Kidney (tissue), 14 donors: Measurements from ENCODE around the gene ERP44. TPM values are rescaled to one million over a fixed set of nuclear protein-coding genes. Genes with fewer than 3 reads are reported as not detected.

Experiments used
- DNase-seq, 5 donors: peaks; one replicate each; pipeline ENCODE4 v3.0.0-alpha.2; 2013 to 2020
- FAIRE-seq: peaks from 2 replicates; lab custom pipeline; 2012; peaks lifted over from hg19 to GRCh38; lab: Jason Lieb, UNC
- H3K27ac ChIP-seq, 2 donors: one replicate each; pipeline ENCODE4 v1.7.0; 2013; ENCODE audit warnings: low read depth in 2 of 2, low read length in 2 of 2, inconsistent platforms in 1 of 2
- H3K27me3 ChIP-seq: one replicate; pipeline ENCODE4 v1.7.1; 2013; ENCODE audit warnings: low read length, inconsistent platforms; ENCODE audit not compliant: control insufficient read depth, insufficient read depth
- H3K36me3 ChIP-seq, 3 donors: one replicate each; pipeline versions ENCODE4 v1.7.0 to v1.7.1; 2013; ENCODE audit warnings: low read length in 3 of 3, control low read depth in 1 of 3, inconsistent platforms in 1 of 3; ENCODE audit not compliant: insufficient read depth in 3 of 3, control insufficient read depth in 2 of 3
- H3K4me1 ChIP-seq, 3 donors: one replicate each; pipeline versions ENCODE4 v1.7.0 to v1.7.1; 2013; ENCODE audit warnings: low read length in 3 of 3, inconsistent platforms in 1 of 3, low read depth in 1 of 3; ENCODE audit not compliant: control insufficient read depth in 2 of 3, insufficient read depth in 2 of 3
- H3K4me3 ChIP-seq, 3 donors: one replicate each; pipeline versions ENCODE4 v1.7.0 to v1.8.1; 2013; ENCODE audit warnings: low read length in 3 of 3, control low read depth in 1 of 3, inconsistent platforms in 1 of 3
- H3K9ac ChIP-seq, 3 donors: one replicate each; pipeline versions ENCODE4 v1.7.0 to v1.7.1; 2013; ENCODE audit warnings: low read length in 3 of 3, control low read depth in 1 of 3, inconsistent platforms in 1 of 3
- H3K9me3 ChIP-seq, 3 donors: one replicate each; pipeline versions ENCODE4 v1.7.0 to v1.7.1; 2013; ENCODE audit warnings: low read length in 3 of 3, control low read depth in 1 of 3, inconsistent platforms in 1 of 3; ENCODE audit not compliant: control insufficient read depth in 2 of 3, insufficient read depth in 1 of 3
- intact Hi-C: fragments of 100-400 bp; cut with DNase I; formaldehyde crosslinking; loops from one replicate; pipeline ENCODE4 v1.11.1; 2022
- polyA plus RNA-seq: library from polyadenylated mRNA; stranded (reverse); fragments of 350-450 nt; fragmentation: Illumina TruSeq; extraction: RNeasy Lipid Tissue Mini Kit (QIAGEN cat#74804); gene quantifications from one replicate; pipeline ENCODE4 v1.2.3, GENCODE V29; 2014; ENCODE audit warnings: low read depth, low replicate concordance; ENCODE audit not compliant: insufficient read depth
- total RNA-seq: library from RNA; stranded (reverse); fragmentation: NEBNext Ultra II Directional; extraction: Animal tissue kit (Norgen Biotek cat#: 25700); gene quantifications from one replicate; pipeline ENCODE4 v1.2.1, GENCODE V29; 2021
- TF ChIP-seq, protein P1 (sequence below): IDR thresholded peaks from 3 replicates; pipeline ENCODE4 v1.5.1; 2012; ENCODE audit warnings: mild to moderate bottlenecking, moderate library complexity, borderline replicate concordance; ENCODE audit not compliant: insufficient read depth; ENCODE audit errors: extremely low read depth
- donor health status: control.
- donor health status: control.
- donor health status: control.
- donor health status: control.
- donor health status: control.
- donor health status: DM: yes; HTN: yes; CAD: no.
- donor health status: Normal renal cell carcinoma (clear cell type).

The ERP44 gene
- total and polyA plus RNA-seq, 2 donors from 2014 or later = 22.3 to 24.1 TPM

DNA sequence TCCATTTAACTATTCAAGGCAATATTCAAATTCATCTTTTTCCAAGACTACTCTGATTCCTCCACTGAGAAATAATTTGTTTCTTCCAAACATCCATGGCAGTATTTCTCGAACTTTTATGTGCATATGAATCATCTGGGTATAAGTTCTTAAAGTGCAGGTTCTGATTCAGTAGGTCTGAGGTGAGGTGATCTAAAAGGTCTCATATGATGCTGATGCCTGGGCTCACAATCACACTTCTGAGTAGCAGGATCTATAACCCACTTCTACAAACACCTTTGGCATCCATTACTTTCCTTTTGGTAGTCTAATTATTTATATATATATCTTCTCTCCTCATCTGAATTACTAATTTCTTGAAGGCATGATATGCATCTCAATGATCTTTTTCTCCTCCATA, 7.2 kb downstream of the ERP44 start:
- Histone ChIP-seq H3K4me1 (no peaks in the 10 kb centered on the region), H3K4me3 (no peak overlapping the region), H3K27ac (no peak overlapping the region), H3K9me3 (no peaks in the 10 kb centered on the region), H3K27me3 (no peaks in the 10 kb centered on the region), H3K9ac (no peak overlapping the region), H3K36me3 (no peaks in the 10 kb centered on the region)
- no peak for DNase-seq
- intact Hi-C loops = no loop called here
- FAIRE-seq = no peak
- TF ChIP-seq, protein P1, sequence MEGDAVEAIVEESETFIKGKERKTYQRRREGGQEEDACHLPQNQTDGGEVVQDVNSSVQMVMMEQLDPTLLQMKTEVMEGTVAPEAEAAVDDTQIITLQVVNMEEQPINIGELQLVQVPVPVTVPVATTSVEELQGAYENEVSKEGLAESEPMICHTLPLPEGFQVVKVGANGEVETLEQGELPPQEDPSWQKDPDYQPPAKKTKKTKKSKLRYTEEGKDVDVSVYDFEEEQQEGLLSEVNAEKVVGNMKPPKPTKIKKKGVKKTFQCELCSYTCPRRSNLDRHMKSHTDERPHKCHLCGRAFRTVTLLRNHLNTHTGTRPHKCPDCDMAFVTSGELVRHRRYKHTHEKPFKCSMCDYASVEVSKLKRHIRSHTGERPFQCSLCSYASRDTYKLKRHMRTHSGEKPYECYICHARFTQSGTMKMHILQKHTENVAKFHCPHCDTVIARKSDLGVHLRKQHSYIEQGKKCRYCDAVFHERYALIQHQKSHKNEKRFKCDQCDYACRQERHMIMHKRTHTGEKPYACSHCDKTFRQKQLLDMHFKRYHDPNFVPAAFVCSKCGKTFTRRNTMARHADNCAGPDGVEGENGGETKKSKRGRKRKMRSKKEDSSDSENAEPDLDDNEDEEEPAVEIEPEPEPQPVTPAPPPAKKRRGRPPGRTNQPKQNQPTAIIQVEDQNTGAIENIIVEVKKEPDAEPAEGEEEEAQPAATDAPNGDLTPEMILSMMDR = no peak

DNA sequence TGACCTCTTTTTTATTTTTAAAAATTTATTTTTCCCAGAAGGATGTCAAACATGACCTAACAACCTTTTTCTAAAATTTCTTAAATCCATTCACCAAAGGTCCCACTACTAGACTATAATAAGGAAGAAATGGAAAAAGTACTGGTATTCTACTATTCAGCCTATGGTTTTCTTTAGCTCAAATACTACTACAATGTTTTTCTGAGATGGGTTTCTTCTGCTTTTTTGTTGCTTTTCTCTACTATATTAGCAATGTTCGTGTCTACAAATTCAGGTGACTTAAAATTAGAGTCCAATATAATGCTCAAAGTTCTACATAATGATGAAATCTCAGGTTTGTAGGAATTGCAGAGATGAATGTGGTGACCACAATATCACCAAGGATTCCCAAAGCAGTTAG, 7.9 kb downstream of the ERP44 start:
- no peak for FAIRE-seq
- no peak for DNase-seq
- Histone ChIP-seq H3K4me1 (no peaks in the 10 kb centered on the region), H3K27ac (no peak overlapping the region), H3K9me3 (no peaks in the 10 kb centered on the region), H3K4me3 (no peak overlapping the region), H3K27me3 (no peaks in the 10 kb centered on the region), H3K36me3 (no peaks in the 10 kb centered on the region), H3K9ac (no peak overlapping the region)
- intact Hi-C loops = no loop called here
- TF ChIP-seq, protein P1 = no peak

DNA sequence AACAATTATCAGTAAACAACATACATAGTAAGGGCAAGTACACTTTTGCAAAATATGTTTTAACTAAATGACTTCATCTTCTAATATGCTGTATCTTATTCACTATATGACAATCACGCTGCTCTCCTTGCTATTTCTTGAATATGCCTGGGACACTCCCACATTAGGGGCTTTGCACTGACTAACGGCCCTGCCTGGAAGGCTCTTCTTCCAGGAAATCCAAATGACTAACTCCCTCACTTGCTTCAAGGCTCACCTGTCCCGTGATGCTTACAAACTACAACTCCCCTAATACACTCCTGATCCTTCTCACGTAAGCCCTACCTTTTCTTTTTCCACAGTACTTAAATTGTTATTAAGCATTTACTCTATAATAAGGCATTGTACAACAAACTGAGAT, 10.6 kb downstream of the ERP44 start:
- FAIRE-seq (no peak), DNase-seq (no peak)
- Histone ChIP-seq H3K36me3 (no peaks in the 10 kb centered on the region), H3K9ac (no peak overlapping the region), H3K4me1 (no peaks in the 10 kb centered on the region), H3K9me3 (no peaks in the 10 kb centered on the region), H3K4me3 (no peak overlapping the region), H3K27me3 (no peaks in the 10 kb centered on the region), H3K27ac (no peak overlapping the region)
- intact Hi-C loops = no loop called here
- TF ChIP-seq, protein P1 = no peak

DNA sequence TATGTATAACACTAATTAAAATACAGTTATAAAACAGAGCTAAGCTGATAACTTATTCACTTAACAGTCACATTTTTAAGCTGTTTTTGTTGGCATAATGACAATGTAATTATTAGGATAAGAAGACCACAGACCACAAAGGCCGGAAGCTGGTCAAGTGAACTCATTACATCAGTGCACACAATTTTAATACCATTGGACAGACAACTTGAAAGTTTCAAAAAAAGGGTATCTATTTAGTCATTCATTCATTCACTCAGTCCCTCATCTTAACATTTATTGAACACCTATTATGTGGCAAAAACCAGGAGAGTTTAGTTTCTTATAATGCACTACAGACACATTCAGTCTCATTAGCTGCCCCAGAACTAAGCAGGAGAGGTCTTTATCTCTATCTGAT, 11.6 kb downstream of the ERP44 start:
- TF ChIP-seq, protein P1 = no peak
- H3K27ac ChIP-seq = no peak overlapping the region
- H3K9me3 ChIP-seq = no peaks in the 10 kb centered on the region
- FAIRE-seq (no peak), DNase-seq (peak in 1 of 5 donors; percentile 24)
- H3K4me3 ChIP-seq = no peak overlapping the region
- no peaks in the 10 kb centered on the region for H3K4me1 ChIP-seq
- H3K36me3 ChIP-seq = no peaks in the 10 kb centered on the region
- intact Hi-C loops = no loop called here
- H3K27me3 ChIP-seq = no peaks in the 10 kb centered on the region
- no peak overlapping the region for H3K9ac ChIP-seq
